AG20443 (cell line): ENCODE results near the gene NAA60.

Experiments
- DNase-seq: peaks from one replicate; pipeline ENCODE4 v3.0.0; 2012; ENCODE audit warnings: low spot score, mixed read lengths

The NAA60 gene

GRCh38 chr16:3443108-3444031, at the start of gene NAA60, which contains the start of gene ZNF597:
NAA60 (plus strand) TSS chr16:3443680; CDS start chr16:3476228, 32,548 bp downstream.
ZNF597 (minus strand) TSS chr16:3443504; CDS start chr16:3443153, 351 bp downstream.
- DNase-seq: peak; percentile 91

- DNase-seq: no peak
Observed at GRCh38 chr16:3400446-3400778, 43.1 kb upstream of the NAA60 start.

- peak; percentile 100 for DNase-seq
Observed at GRCh38 chr16:3400779-3401688, 42.4 kb upstream of the NAA60 start, which contains the start of the genes ZNF174 and ZSCAN32. ZNF174 (plus strand) TSS chr16:3401215; CDS start chr16:3402005, 790 bp downstream. ZSCAN32 (minus strand) TSS chr16:3401004; CDS start chr16:3397557, 3,447 bp downstream.

GRCh38 chr16:3401719-3402397, 41.6 kb upstream of the NAA60 start:
- DNase-seq: peak; percentile 31

- no peak for DNase-seq
Observed at GRCh38 chr16:3408561-3409197, 34.8 kb upstream of the NAA60 start.

- no peak for DNase-seq
Observed at GRCh38 chr16:3413730-3414379, 29.6 kb upstream of the NAA60 start.

- DNase-seq: peak; percentile 50
Observed at GRCh38 chr16:3431779-3432219, 11.7 kb upstream of the NAA60 start.

GRCh38 chr16:3434373-3434772, 9.1 kb upstream of the NAA60 start:
- no peak for DNase-seq

GRCh38 chr16:3439637-3440036, 3.8 kb upstream of the NAA60 start:
- no peak for DNase-seq

- peak; percentile 70 for DNase-seq
Observed at GRCh38 chr16:3444032-3444388, 530 bp downstream of the NAA60 start.

- no peak for DNase-seq
Observed at GRCh38 chr16:3454093-3454492, 10.6 kb downstream of the NAA60 start.

GRCh38 chr16:3454631-3455147, 11.2 kb downstream of the NAA60 start:
- no peak for DNase-seq

GRCh38 chr16:3457434-3458252, 14.2 kb downstream of the NAA60 start:
- peak; percentile 100 for DNase-seq

- peak; percentile 65 for DNase-seq
Observed at GRCh38 chr16:3458278-3458851, 14.9 kb downstream of the NAA60 start.

GRCh38 chr16:3458852-3459361, 15.4 kb downstream of the NAA60 start:
- DNase-seq: no peak

- no peak for DNase-seq
Observed at GRCh38 chr16:3459401-3460090, 16.1 kb downstream of the NAA60 start.

GRCh38 chr16:3460121-3460520, 16.6 kb downstream of the NAA60 start:
- no peak for DNase-seq

- DNase-seq: no peak
Observed at GRCh38 chr16:3460585-3460984, 17.1 kb downstream of the NAA60 start.
